Lower leg skin (tissue), 3 donors: ENCODE measurements around the gene IL20RA.

Source experiments
- POLR2A ChIP-seq, 2 donors: fragments of 450-650 bp; IDR thresholded peaks; one replicate each; pipeline ENCODE4 v1.6.1; 2016 to 2017; ENCODE audit warnings: antibody characterized with exemption in 2 of 2, mild to moderate bottlenecking in 1 of 2, moderate library complexity in 1 of 2
- TF ChIP-seq, protein P1 (sequence below), 3 donors: fragments of 450-650 bp; IDR thresholded peaks; one replicate each; pipeline ENCODE4 v1.5.1; 2016; ENCODE audit warnings: antibody characterized with exemption in 3 of 3, mild to moderate bottlenecking in 3 of 3, moderate library complexity in 2 of 3

DNA sequence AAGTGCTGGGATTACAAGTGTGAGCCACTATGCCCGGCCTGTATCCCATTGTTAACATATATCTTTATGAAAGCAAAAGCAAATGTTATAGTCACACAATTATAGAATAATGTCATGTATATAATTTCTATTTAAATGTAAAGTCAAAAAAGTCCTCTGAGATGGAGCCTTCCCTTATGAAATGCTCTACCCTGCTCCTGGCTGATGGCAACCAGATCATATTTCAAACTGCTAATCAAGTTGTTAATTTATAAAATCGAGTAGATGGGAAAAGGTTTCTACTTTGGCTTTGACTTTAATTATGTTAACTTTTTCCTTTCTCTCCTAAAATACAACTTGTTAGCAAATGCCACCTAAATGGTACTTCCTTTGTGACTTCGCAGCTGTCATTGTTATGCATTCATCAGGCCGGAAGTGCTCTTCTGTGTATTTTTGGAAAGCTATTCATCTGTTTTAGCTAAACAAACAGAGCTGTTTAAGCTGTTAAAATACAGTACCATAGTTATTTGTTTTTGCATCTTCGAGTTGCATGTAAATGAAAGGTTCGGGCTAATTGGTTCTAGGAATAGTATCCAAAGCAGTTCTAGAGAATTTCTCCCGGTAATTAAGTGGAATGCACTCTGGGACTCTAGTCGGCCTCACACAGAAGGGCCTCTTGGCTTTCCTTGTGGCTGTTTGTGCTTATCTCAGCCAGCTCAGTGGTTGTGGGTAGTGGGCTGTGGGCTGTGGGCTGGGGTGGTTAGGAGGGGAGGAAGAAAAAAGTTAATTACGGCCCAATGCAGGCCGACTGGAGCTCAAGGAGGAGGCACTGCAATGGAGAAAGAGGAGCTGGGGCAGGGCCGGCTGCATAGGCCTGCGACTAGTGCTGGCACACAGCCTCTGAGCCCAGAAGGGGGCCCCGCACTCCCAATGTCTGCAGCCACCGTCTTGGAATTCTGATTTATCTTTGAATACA lies 87.9 kb downstream of the IL20RA start:
- TF ChIP-seq, protein P1, sequence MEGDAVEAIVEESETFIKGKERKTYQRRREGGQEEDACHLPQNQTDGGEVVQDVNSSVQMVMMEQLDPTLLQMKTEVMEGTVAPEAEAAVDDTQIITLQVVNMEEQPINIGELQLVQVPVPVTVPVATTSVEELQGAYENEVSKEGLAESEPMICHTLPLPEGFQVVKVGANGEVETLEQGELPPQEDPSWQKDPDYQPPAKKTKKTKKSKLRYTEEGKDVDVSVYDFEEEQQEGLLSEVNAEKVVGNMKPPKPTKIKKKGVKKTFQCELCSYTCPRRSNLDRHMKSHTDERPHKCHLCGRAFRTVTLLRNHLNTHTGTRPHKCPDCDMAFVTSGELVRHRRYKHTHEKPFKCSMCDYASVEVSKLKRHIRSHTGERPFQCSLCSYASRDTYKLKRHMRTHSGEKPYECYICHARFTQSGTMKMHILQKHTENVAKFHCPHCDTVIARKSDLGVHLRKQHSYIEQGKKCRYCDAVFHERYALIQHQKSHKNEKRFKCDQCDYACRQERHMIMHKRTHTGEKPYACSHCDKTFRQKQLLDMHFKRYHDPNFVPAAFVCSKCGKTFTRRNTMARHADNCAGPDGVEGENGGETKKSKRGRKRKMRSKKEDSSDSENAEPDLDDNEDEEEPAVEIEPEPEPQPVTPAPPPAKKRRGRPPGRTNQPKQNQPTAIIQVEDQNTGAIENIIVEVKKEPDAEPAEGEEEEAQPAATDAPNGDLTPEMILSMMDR (IDR thresholded peaks at IDR 0.05): no peak
- no peak for TF ChIP-seq POLR2A (IDR thresholded peaks at IDR 0.05)
